Cardiac fibroblast (primary cell): ENCODE measurements around the gene EXOC6B.

Source experiments
- DNase-seq, 2 donors: peaks; one replicate each; pipeline versions ENCODE4 v3.0.0 to v3.0.0-alpha.2; 2010; ENCODE audit warnings: low read depth in 2 of 2
- H3K4me3 ChIP-seq, 2 donors: replicated peaks in 1 of 2; 1 replicate in 1 of 2; 2 replicates in 1 of 2; pipeline ENCODE4 v1.5.1; 2011; ENCODE audit warnings: low read depth in 2 of 2, low read length in 2 of 2, mild to moderate bottlenecking in 2 of 2, moderate library complexity in 1 of 2
- CTCF ChIP-seq: IDR thresholded peaks from one replicate; pipeline ENCODE4 v1.5.1; 2011; ENCODE audit warnings: low read depth, mild to moderate bottlenecking, low read length, inconsistent platforms

EXOC6B gene

GRCh38 chr2:72133721-72134407 lies 692.0 kb downstream of the EXOC6B start:
- TF ChIP-seq CTCF: no peak
- H3K4me3 ChIP-seq: no peak overlapping the region
- DNase-seq: no peak

- no peak for TF ChIP-seq CTCF
- DNase-seq: no peak
- H3K4me3 ChIP-seq: no peak overlapping the region
These were observed 692.7 kb downstream of the EXOC6B start for GRCh38 chr2:72132981-72133720.

GRCh38 chr2:72131916-72132841 lies 693.7 kb downstream of the EXOC6B start:
- no peak for DNase-seq
- H3K4me3 ChIP-seq: no peak overlapping the region
- TF ChIP-seq CTCF: no peak

- DNase-seq: no peak
- TF ChIP-seq CTCF: no peak
- no peak overlapping the region for H3K4me3 ChIP-seq
These were observed 694.4 kb downstream of the EXOC6B start for GRCh38 chr2:72131371-72131891.

- DNase-seq: no peak
- H3K4me3 ChIP-seq: no peak overlapping the region
- no peak for TF ChIP-seq CTCF
These were observed 695.0 kb downstream of the EXOC6B start for GRCh38 chr2:72130659-72131360.
